Activated T-cell treated with anti-CD3 and anti-CD28 coated beads, Interleukin-2, amount 50 U/mL, for 48 hours (primary cell): ENCODE results near the gene RBMS1.

Experiments used
- DNase-seq, 2 experiments: peaks; one replicate each; pipeline ENCODE4 v3.0.0-alpha.2; 2020

Gene RBMS1

GRCh38 chr2:160493227-160494028 lies at the start of gene RBMS1:
Gene RBMS1 (minus strand): TSS chr2:160493807. CDS start chr2:160493363, 444 bp downstream.
- peak; percentile 72 for DNase-seq

GRCh38 chr2:160541745-160542144 lies 48.1 kb upstream of the RBMS1 start:
- DNase-seq: no peak

- no peak for DNase-seq
These were observed 45.1 kb upstream of the RBMS1 start for GRCh38 chr2:160538559-160539355.

- no peak for DNase-seq
These were observed 44.5 kb upstream of the RBMS1 start for GRCh38 chr2:160538115-160538514.

- no peak for DNase-seq
These were observed 41.4 kb upstream of the RBMS1 start for GRCh38 chr2:160534996-160535395.

- no peak for DNase-seq
These were observed 40.6 kb upstream of the RBMS1 start for GRCh38 chr2:160534249-160534648.

GRCh38 chr2:160533482-160533881 lies 39.9 kb upstream of the RBMS1 start:
- no peak for DNase-seq

- no peak for DNase-seq
These were observed 38.8 kb upstream of the RBMS1 start for GRCh38 chr2:160532388-160532787.

- no peak for DNase-seq
These were observed 29.5 kb upstream of the RBMS1 start for GRCh38 chr2:160522951-160523710.

GRCh38 chr2:160517731-160518130 lies 24.1 kb upstream of the RBMS1 start:
- no peak for DNase-seq

GRCh38 chr2:160516547-160517365 lies 23.1 kb upstream of the RBMS1 start:
- peak; percentile 50 to 52 for DNase-seq

GRCh38 chr2:160515120-160515519 lies 21.5 kb upstream of the RBMS1 start:
- DNase-seq: no peak

GRCh38 chr2:160513120-160513519 lies 19.5 kb upstream of the RBMS1 start:
- no peak for DNase-seq

- no peak for DNase-seq
These were observed 18.9 kb upstream of the RBMS1 start for GRCh38 chr2:160512491-160512890.

GRCh38 chr2:160510617-160511016 lies 17.0 kb upstream of the RBMS1 start:
- DNase-seq: no peak

- DNase-seq: no peak
These were observed 15.4 kb upstream of the RBMS1 start for GRCh38 chr2:160509016-160509415.

- DNase-seq: no peak
These were observed 13.9 kb upstream of the RBMS1 start for GRCh38 chr2:160507464-160507863.

GRCh38 chr2:160507046-160507407 lies 13.4 kb upstream of the RBMS1 start:
- DNase-seq: no peak

GRCh38 chr2:160506371-160507045 lies 12.9 kb upstream of the RBMS1 start:
- DNase-seq: no peak

GRCh38 chr2:160505256-160505655 lies 11.6 kb upstream of the RBMS1 start:
- DNase-seq: no peak

- no peak for DNase-seq
These were observed 8.9 kb upstream of the RBMS1 start for GRCh38 chr2:160502478-160502877.

- no peak for DNase-seq
These were observed 7.8 kb upstream of the RBMS1 start for GRCh38 chr2:160501370-160501769.
